Hepatocyte (in vitro differentiated cells): ENCODE measurements around the gene ACTL6A. TPM values are rescaled to one million over a fixed set of nuclear protein-coding genes. Genes with fewer than 3 reads are reported as not detected.

Source experiments
- DNase-seq: peaks from one replicate; pipeline ENCODE4 v3.0.0-alpha.2; 2016; ENCODE audit warnings: low spot score
- H2AFZ ChIP-seq: fragments of 200-600 bp; sonication (generic); 2 replicates; pipeline ENCODE4 v1.6.0; 2016; ENCODE audit warnings: antibody characterized with exemption, mild to moderate bottlenecking
- H3K27ac ChIP-seq: fragments of 200-600 bp; sonication (generic); 2 replicates; pipeline ENCODE4 v1.5.1; 2016; ENCODE audit warnings: mild to moderate bottlenecking
- H3K27me3 ChIP-seq: fragments of 200-600 bp; sonication (generic); 2 replicates; pipeline ENCODE4 v1.6.1; 2016
- H3K36me3 ChIP-seq: fragments of 200-600 bp; sonication (generic); replicated peaks from 2 replicates; pipeline ENCODE4 v1.5.1; 2016; ENCODE audit warnings: low read depth; ENCODE audit not compliant: insufficient read depth
- H3K4me1 ChIP-seq: fragments of 200-600 bp; sonication (generic); 2 replicates; pipeline ENCODE4 v1.5.1; 2016; ENCODE audit warnings: mild to moderate bottlenecking, moderate library complexity; ENCODE audit not compliant: insufficient read depth
- H3K4me2 ChIP-seq: fragments of 200-600 bp; sonication (generic); 2 replicates; pipeline ENCODE4 v1.6.0; 2016
- H3K4me3 ChIP-seq: fragments of 200-600 bp; sonication (generic); 2 replicates; pipeline ENCODE4 v1.5.1; 2016; ENCODE audit warnings: mild to moderate bottlenecking
- H3K79me2 ChIP-seq: fragments of 200-600 bp; sonication (generic); 2 replicates; pipeline ENCODE4 v1.6.0; 2017; ENCODE audit warnings: mild to moderate bottlenecking
- H3K9me2 ChIP-seq: fragments of 200-600 bp; sonication (generic); replicated peaks from 2 replicates; pipeline ENCODE4 v1.6.0; 2017; ENCODE audit warnings: mild to moderate bottlenecking; ENCODE audit not compliant: insufficient read depth
- H3K9me3 ChIP-seq: fragments of 200-600 bp; sonication (generic); 2 replicates; pipeline ENCODE4 v1.5.1; 2016; ENCODE audit warnings: low read depth, mild to moderate bottlenecking
- H4K20me1 ChIP-seq: fragments of 200-600 bp; sonication (generic); 2 replicates; pipeline ENCODE4 v1.6.0; 2016; ENCODE audit warnings: mild to moderate bottlenecking; ENCODE audit not compliant: insufficient read depth, poor library complexity, severe bottlenecking
- CTCF ChIP-seq: fragments of 200-600 bp; sonication (generic); IDR thresholded peaks from 2 replicates; pipeline ENCODE4 v1.5.1; 2016; ENCODE audit warnings: antibody characterized with exemption, mild to moderate bottlenecking; ENCODE audit not compliant: poor library complexity
- EZH2 ChIP-seq: fragments of 200-600 bp; sonication (generic); IDR thresholded peaks from 2 replicates; pipeline ENCODE4 v1.6.1; 2016; ENCODE audit warnings: antibody characterized with exemption, mild to moderate bottlenecking, borderline replicate concordance
- EZH2phosphoT487 ChIP-seq: fragments of 200-600 bp; sonication (generic); IDR thresholded peaks from one replicate; pipeline ENCODE4 v1.6.1; 2018; ENCODE audit warnings: antibody characterized with exemption, mild to moderate bottlenecking, low read depth, moderate library complexity; ENCODE audit not compliant: unreplicated experiment, severe bottlenecking
- WGBS: methylation state at CpG from one replicate; pipeline ENCODE4 v1.1.6; 2016; ENCODE audit warnings: low lambda C conversion rate; ENCODE audit errors: missing lambda C conversion rate; 5-methylcytosine and 5-hydroxymethylcytosine counted together
- polyA plus RNA-seq: library from polyadenylated mRNA; unstranded; fragments of >200 nt; fragmentation: Nextera tagmentation; extraction: Ambion mirVana; gene quantifications from 2 replicates; pipeline ENCODE4 v1.2.1, GENCODE V29; 2016
- small RNA-seq: library from RNA; depleted of rRNA; stranded (forward); fragments of <200 nt; gene quantifications from one replicate; pipeline ENCODE3, GENCODE V24; 2014
- total RNA-seq: library from RNA; depleted of rRNA; stranded (reverse); fragments of >200 nt; gene quantifications from 2 replicates; pipeline ENCODE4 v1.2.3, GENCODE V29; 2014

The ACTL6A gene
- total and polyA plus RNA-seq, 2 experiments from 2014 or later = 56.8 to 68.7 TPM

GRCh38 chr3:179622023-179622422 lies 59.3 kb downstream of the ACTL6A start:
- Histone ChIP-seq H3K9me2 (no peaks in the 10 kb centered on the region), H3K79me2 (peaks cover 3% of the 10 kb centered on the region), H3K9me3 (no peaks in the 10 kb centered on the region), H3K4me1 (no peaks in the 10 kb centered on the region), H2AFZ (no peak overlapping the region), H3K4me3 (no peak overlapping the region), H3K36me3 (peaks cover 3% of the 10 kb centered on the region), H3K4me2 (no peak overlapping the region), H4K20me1 (no peaks in the 10 kb centered on the region), H3K27ac (no peak overlapping the region), H3K27me3 (no peaks in the 10 kb centered on the region)
- 92% methylated on average over 2 of the region's 2 CpGs for WGBS
- no peak for DNase-seq
- TF ChIP-seq EZH2 = no peak
- TF ChIP-seq CTCF = no peak
- no peak for TF ChIP-seq EZH2phosphoT487

- H2AFZ ChIP-seq = no peak overlapping the region
- no peaks in the 10 kb centered on the region for H3K9me2 ChIP-seq
- no peak for DNase-seq
- TF ChIP-seq EZH2 (no peak), EZH2phosphoT487 (no peak), CTCF (no peak)
- H3K4me2 ChIP-seq = no peak overlapping the region
- H3K4me3 ChIP-seq = no peak overlapping the region
- no peaks in the 10 kb centered on the region for H3K27me3 ChIP-seq
- no peaks in the 10 kb centered on the region for H3K9me3 ChIP-seq
- WGBS = 77% methylated on average over 3 of the region's 3 CpGs
- H3K4me1 ChIP-seq = no peaks in the 10 kb centered on the region
- H3K27ac ChIP-seq = no peak overlapping the region
- H3K79me2 ChIP-seq = peaks cover 3% of the 10 kb centered on the region
- no peaks in the 10 kb centered on the region for H4K20me1 ChIP-seq
- H3K36me3 ChIP-seq = peaks cover 3% of the 10 kb centered on the region
These were observed 61.7 kb downstream of the ACTL6A start for GRCh38 chr3:179624451-179624850.

GRCh38 chr3:179630753-179631451 lies 68.2 kb downstream of the ACTL6A start:
- Histone ChIP-seq H4K20me1 (no peaks in the 10 kb centered on the region), H3K27ac (no peak overlapping the region), H3K36me3 (no peaks in the 10 kb centered on the region), H3K9me3 (no peaks in the 10 kb centered on the region), H3K27me3 (no peaks in the 10 kb centered on the region), H3K79me2 (no peaks in the 10 kb centered on the region), H3K9me2 (no peaks in the 10 kb centered on the region), H3K4me2 (no peak overlapping the region), H3K4me3 (no peak overlapping the region), H3K4me1 (no peaks in the 10 kb centered on the region), H2AFZ (no peak overlapping the region)
- DNase-seq = no peak
- TF ChIP-seq EZH2 = no peak
- no peak for TF ChIP-seq CTCF
- TF ChIP-seq EZH2phosphoT487 = no peak
- WGBS = 87% methylated on average over 3 of the region's 3 CpGs

Small RNA genes lying within 50 kb of the gene (small RNA-seq; reads per million reads assigned to genes)
- not detected for gene AC090425.1
- not detected for gene RF01210

Other genes with a start within 250 kb of the ACTL6A start
- 54.9 and 60.3 TPM in 2 replicates for gene ZNF639, start 239.9 kb upstream of the ACTL6A start, total RNA-seq
- gene ZNF639, start 239.9 kb upstream of the ACTL6A start, polyA plus RNA-seq = 26.6 and 29.3 TPM in 2 replicates
- 29.1 and 29.6 TPM in 2 replicates for gene MFN1, start 215.2 kb upstream of the ACTL6A start, total RNA-seq
- gene MFN1, start 215.2 kb upstream of the ACTL6A start, polyA plus RNA-seq = 15.7 and 15.9 TPM in 2 replicates
- gene GNB4, start 111.5 kb upstream of the ACTL6A start, total RNA-seq = 23.2 and 26.0 TPM in 2 replicates
- gene GNB4, start 111.5 kb upstream of the ACTL6A start, polyA plus RNA-seq = 8.5 and 9.0 TPM in 2 replicates
- gene MRPL47, start 41.7 kb downstream of the ACTL6A start, total RNA-seq = 38.3 and 46.7 TPM in 2 replicates
- 63.6 and 63.8 TPM in 2 replicates for gene MRPL47, start 41.7 kb downstream of the ACTL6A start, polyA plus RNA-seq
- 150 and 152 TPM in 2 replicates for gene NDUFB5, start 41.9 kb downstream of the ACTL6A start, total RNA-seq
- 107 and 108 TPM in 2 replicates for gene NDUFB5, start 41.9 kb downstream of the ACTL6A start, polyA plus RNA-seq
- gene USP13, start 90.1 kb downstream of the ACTL6A start, total RNA-seq = 9.6 and 13.5 TPM in 2 replicates
- 15.7 and 26.0 TPM in 2 replicates for gene USP13, start 90.1 kb downstream of the ACTL6A start, polyA plus RNA-seq